GM23248 (cell line): Measurements from ENCODE around the gene KCNIP1.

Experiments
- EZH2 ChIP-seq: fragments of 200-600 bp; sonication (generic); IDR thresholded peaks from 2 replicates; pipeline ENCODE4 v1.6.1; 2018; ENCODE audit warnings: antibody characterized with exemption, mild to moderate bottlenecking; ENCODE audit not compliant: insufficient read depth, poor library complexity, severe bottlenecking
- EZH2phosphoT487 ChIP-seq: fragments of 200-600 bp; sonication (generic); IDR thresholded peaks from 2 replicates; pipeline ENCODE4 v1.6.1; 2018; ENCODE audit warnings: antibody characterized with exemption, moderate library complexity, mild to moderate bottlenecking, low read depth; ENCODE audit not compliant: insufficient read depth

DNA sequence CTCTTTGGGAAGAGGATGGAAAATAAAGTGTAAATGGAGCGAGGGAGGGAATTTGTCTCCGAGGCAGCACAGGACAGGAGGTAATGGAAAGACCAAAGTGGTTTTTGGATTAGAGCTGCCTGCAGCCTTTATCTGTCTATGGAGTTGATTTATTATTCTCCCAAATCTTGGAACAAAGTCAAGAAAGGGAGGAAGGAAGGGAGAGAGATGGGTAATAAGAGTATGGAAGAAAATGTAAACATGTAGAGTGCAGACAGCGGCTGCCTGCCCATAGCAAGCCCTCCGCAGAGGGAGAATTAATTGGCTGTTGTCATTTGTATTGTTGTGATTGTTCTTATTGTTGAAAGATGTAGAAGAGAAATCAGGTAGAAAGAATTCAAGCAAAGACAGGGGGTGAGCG, 15.7 kb downstream of the KCNIP1 start:
- TF ChIP-seq EZH2phosphoT487 (no peak), EZH2 (no peak)
